OCI-LY3 (cell line): ENCODE results near the gene CEACAM1.

Source experiments
- EZH2phosphoT487 ChIP-seq: fragments of 200-600 bp; shearing (Covaris generic); IDR thresholded peaks from 2 replicates; pipeline ENCODE4 v1.6.1; 2018; ENCODE audit warnings: antibody characterized with exemption, mixed run types, low read depth
- TF ChIP-seq, protein P1 (sequence below): fragments of 200-600, 300-600 bp; sonication (generic); IDR thresholded peaks from 2 replicates; pipeline ENCODE4 v1.5.1; 2014; ENCODE audit warnings: antibody characterized with exemption, low read length, low read depth

DNA sequence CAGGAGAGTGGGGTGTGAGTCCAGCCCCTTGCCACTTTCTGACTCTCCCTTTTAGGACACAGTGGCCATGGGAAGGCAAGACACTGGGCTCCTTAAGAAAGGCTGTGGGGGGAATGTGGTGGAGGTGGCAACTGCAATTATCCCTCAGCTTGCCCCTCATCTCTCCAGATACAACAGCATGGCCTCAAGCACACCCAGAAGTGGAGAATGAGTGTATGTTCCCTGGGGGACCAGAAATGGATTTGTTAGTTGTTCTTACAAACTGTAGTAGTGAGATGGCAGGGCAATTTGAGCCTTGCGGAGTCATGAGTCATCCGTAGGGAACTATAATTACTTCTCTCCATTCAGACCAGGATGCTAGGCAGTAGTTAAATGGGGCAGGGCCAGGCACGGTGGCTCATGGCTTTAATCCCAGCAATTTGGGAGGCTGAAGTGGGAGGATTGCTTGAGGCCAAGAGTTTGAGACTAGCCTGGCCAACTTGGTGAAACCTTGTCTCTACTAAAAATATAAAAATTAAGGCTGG lies 59.9 kb downstream of the CEACAM1 start:
- TF ChIP-seq, protein P1, sequence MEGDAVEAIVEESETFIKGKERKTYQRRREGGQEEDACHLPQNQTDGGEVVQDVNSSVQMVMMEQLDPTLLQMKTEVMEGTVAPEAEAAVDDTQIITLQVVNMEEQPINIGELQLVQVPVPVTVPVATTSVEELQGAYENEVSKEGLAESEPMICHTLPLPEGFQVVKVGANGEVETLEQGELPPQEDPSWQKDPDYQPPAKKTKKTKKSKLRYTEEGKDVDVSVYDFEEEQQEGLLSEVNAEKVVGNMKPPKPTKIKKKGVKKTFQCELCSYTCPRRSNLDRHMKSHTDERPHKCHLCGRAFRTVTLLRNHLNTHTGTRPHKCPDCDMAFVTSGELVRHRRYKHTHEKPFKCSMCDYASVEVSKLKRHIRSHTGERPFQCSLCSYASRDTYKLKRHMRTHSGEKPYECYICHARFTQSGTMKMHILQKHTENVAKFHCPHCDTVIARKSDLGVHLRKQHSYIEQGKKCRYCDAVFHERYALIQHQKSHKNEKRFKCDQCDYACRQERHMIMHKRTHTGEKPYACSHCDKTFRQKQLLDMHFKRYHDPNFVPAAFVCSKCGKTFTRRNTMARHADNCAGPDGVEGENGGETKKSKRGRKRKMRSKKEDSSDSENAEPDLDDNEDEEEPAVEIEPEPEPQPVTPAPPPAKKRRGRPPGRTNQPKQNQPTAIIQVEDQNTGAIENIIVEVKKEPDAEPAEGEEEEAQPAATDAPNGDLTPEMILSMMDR = no peak
- no peak for TF ChIP-seq EZH2phosphoT487
